ENCODE measurements around the gene CHP1. TPM values are rescaled to one million over a fixed set of nuclear protein-coding genes. Genes with fewer than 3 reads are reported as not detected.
"Not testable (repeated sequence)": the region's sequence is repeated elsewhere in the genome, so short reads cannot be mapped to it uniquely, and the experiment has no call there.

Gene CHP1
- total and polyA plus RNA-seq, 8 donors, result 59.6 to 387 (median 118) TPM

- Histone ChIP-seq H3K4me1 (no peaks in the 10 kb centered on the region), H3K4me3 (no peak overlapping the region), H3K9me3 (no peaks in the 10 kb centered on the region), H3K27me3 (no peaks in the 10 kb centered on the region), H3K27ac (no peak overlapping the region), H3K36me3 (peaks cover 27 to 40% (median 35%) of the 10 kb centered on the region in 4 donors)
- no peak for DNase-seq
- no peak for TF ChIP-seq POLR2AphosphoS5 (IDR thresholded peaks at IDR 0.05)
- TF ChIP-seq CTCF (IDR thresholded peaks at IDR 0.05), result no peak
- TF ChIP-seq POLR2A (IDR thresholded peaks at IDR 0.05), result no peak
- no peak for TF ChIP-seq EP300 (IDR thresholded peaks at IDR 0.05)
- intact Hi-C loops (cut with DNase I; ENCODE audit: low total_unique reads), result no loop called here
- WGBS, 5 donors, result 94 to 100% (median 98%) methylated on average over 1 of the region's 1 CpG
Measured at GRCh38 chr15:41301587-41301986, 70.5 kb downstream of the CHP1 start.

GRCh38 chr15:41304149-41304770 lies 73.2 kb downstream of the CHP1 start:
- 85 to 92% (median 89%) methylated on average over 3 of the region's 3 CpGs for WGBS, 5 donors
- Histone ChIP-seq H3K27ac (no peak overlapping the region), H3K36me3 (peaks cover 9 to 18% (median 9%) of the 10 kb centered on the region in 4 donors), H3K27me3 (no peaks in the 10 kb centered on the region), H3K9me3 (no peaks in the 10 kb centered on the region), H3K4me3 (no peak overlapping the region), H3K4me1 (no peaks in the 10 kb centered on the region)
- TF ChIP-seq POLR2A (IDR thresholded peaks at IDR 0.05) (no peak), EP300 (IDR thresholded peaks at IDR 0.05) (no peak), CTCF (IDR thresholded peaks at IDR 0.05) (no peak), POLR2AphosphoS5 (IDR thresholded peaks at IDR 0.05) (no peak)
- no peak for DNase-seq
- intact Hi-C loops (cut with DNase I; ENCODE audit: low total_unique reads), result no loop called here

GRCh38 chr15:41307679-41308078 lies 76.6 kb downstream of the CHP1 start:
- Histone ChIP-seq H3K27ac (no peak overlapping the region), H3K36me3 (peaks cover 0 to 30% (median 16%) of the 10 kb centered on the region in 4 donors), H3K27me3 (no peaks in the 10 kb centered on the region), H3K4me1 (no peaks in the 10 kb centered on the region), H3K9me3 (no peaks in the 10 kb centered on the region), H3K4me3 (no peak overlapping the region)
- intact Hi-C loops (cut with DNase I; ENCODE audit: low total_unique reads), result no loop called here
- TF ChIP-seq POLR2A (IDR thresholded peaks at IDR 0.05), result no peak
- no peak for TF ChIP-seq POLR2AphosphoS5 (IDR thresholded peaks at IDR 0.05)
- TF ChIP-seq EP300 (IDR thresholded peaks at IDR 0.05), result no peak
- no peak for TF ChIP-seq CTCF (IDR thresholded peaks at IDR 0.05)
- 92 to 98% (median 94%) methylated on average over 5 of the region's 5 CpGs for WGBS, 5 donors
- no peak for DNase-seq

GRCh38 chr15:41309226-41309905 lies 78.3 kb downstream of the CHP1 start:
- 95 to 100% (median 98%) methylated on average over 2 of the region's 2 CpGs for WGBS, 5 donors
- intact Hi-C loops (cut with DNase I; ENCODE audit: low total_unique reads), result no loop called here
- Histone ChIP-seq H3K4me1 (no peaks in the 10 kb centered on the region), H3K27ac (no peak overlapping the region), H3K9me3 (no peaks in the 10 kb centered on the region), H3K36me3 (peaks cover 0 to 39% (median 21%) of the 10 kb centered on the region in 4 donors), H3K27me3 (no peaks in the 10 kb centered on the region), H3K4me3 (no peak overlapping the region)
- no peak for DNase-seq
- no peak for TF ChIP-seq EP300 (IDR thresholded peaks at IDR 0.05)
- no peak for TF ChIP-seq POLR2AphosphoS5 (IDR thresholded peaks at IDR 0.05)
- TF ChIP-seq CTCF (IDR thresholded peaks at IDR 0.05), result no peak
- TF ChIP-seq POLR2A (IDR thresholded peaks at IDR 0.05), result no peak

- DNase-seq; H3K27me3 ChIP-seq; H3K36me3 ChIP-seq; H3K9me3 ChIP-seq; H3K27ac ChIP-seq; intact Hi-C loops (cut with DNase I; ENCODE audit: low total_unique reads); H3K4me3 ChIP-seq; H3K4me1 ChIP-seq: not testable (repeated sequence)
- WGBS, 5 donors, result 97 to 99% (median 98%) methylated on average over 15 to 36 of the region's 39 CpGs; no CpG with 5 or more reads in 1 of the 5 donors
Measured at GRCh38 chr15:41320805-41321330, 89.8 kb downstream of the CHP1 start.

Data from stomach (tissue), 9 donors.